HEK293 (cell line): ENCODE results near the gene MICU1.
A peak's percentile ranks its signal among the peaks of the same experiment; 100 is the strongest.

Source experiments
- BCL11A ChIP-seq: fragments of 450-650 bp; formaldehyde crosslinking; IDR thresholded peaks from 2 replicates; pipeline ENCODE4 v1.5.1; 2016; ENCODE audit warnings: low read depth, missing biosample characterization, missing genetic modification characterization
- HOXA7 ChIP-seq: sonication (generic); formaldehyde crosslinking; IDR thresholded peaks from 2 replicates; pipeline ENCODE4 v1.8.1; 2022; ENCODE audit warnings: missing genetic modification reagents, borderline replicate concordance
- REPIN1 ChIP-seq: fragments of 450-650 bp; formaldehyde crosslinking; IDR thresholded peaks from 2 replicates; pipeline ENCODE4 v1.5.1; 2017; ENCODE audit warnings: missing biosample characterization, missing genetic modification characterization, low read depth
- REST ChIP-seq: fragments of 450-650 bp; formaldehyde crosslinking; IDR thresholded peaks from 2 replicates; pipeline ENCODE4 v1.5.1; 2016; ENCODE audit warnings: missing biosample characterization, missing genetic modification characterization
- SALL2 ChIP-seq: fragments of 450-650 bp; formaldehyde crosslinking; IDR thresholded peaks from 2 replicates; pipeline ENCODE4 v1.5.0; 2017; ENCODE audit warnings: missing biosample characterization, mild to moderate bottlenecking, missing genetic modification characterization, borderline replicate concordance
- TCF7L2 ChIP-seq: IDR thresholded peaks from 2 replicates; pipeline ENCODE4 v1.6.1; 2011; ENCODE audit warnings: low read depth, mild to moderate bottlenecking, inconsistent platforms, low read length, moderate library complexity, borderline replicate concordance
- ZBTB11 ChIP-seq: fragments of 450-650 bp; formaldehyde crosslinking; conservative IDR thresholded peaks from 2 replicates; pipeline ENCODE4 v1.5.1; 2016; ENCODE audit warnings: low read depth, missing biosample characterization, missing genetic modification characterization
- ZBTB6 ChIP-seq: fragments of 450-650 bp; formaldehyde crosslinking; IDR thresholded peaks from 2 replicates; pipeline ENCODE4 v1.5.1; 2017; ENCODE audit warnings: missing biosample characterization, missing genetic modification characterization
- ZFP37 ChIP-seq: fragments of 450-650 bp; formaldehyde crosslinking; IDR thresholded peaks from 2 replicates; pipeline ENCODE4 v1.5.1; 2016; ENCODE audit warnings: missing biosample characterization, missing genetic modification characterization
- ZIC2 ChIP-seq: fragments of 450-650 bp; formaldehyde crosslinking; IDR thresholded peaks from 2 replicates; pipeline ENCODE4 v1.5.1; 2016; ENCODE audit warnings: missing biosample characterization, missing genetic modification characterization
- ZNF140 ChIP-seq: fragments of 450-650 bp; formaldehyde crosslinking; IDR thresholded peaks from 2 replicates; pipeline ENCODE4 v1.5.1; 2016; ENCODE audit warnings: missing biosample characterization, missing genetic modification characterization
- ZNF169 ChIP-seq: fragments of 450-650 bp; formaldehyde crosslinking; IDR thresholded peaks from 2 replicates; pipeline ENCODE4 v1.5.1; 2016; ENCODE audit warnings: missing biosample characterization, missing genetic modification characterization
- ZNF175 ChIP-seq: fragments of 450-650 bp; formaldehyde crosslinking; IDR thresholded peaks from 2 replicates; pipeline ENCODE4 v1.5.1; 2016; ENCODE audit warnings: missing biosample characterization, missing genetic modification characterization
- ZNF184 ChIP-seq: fragments of 450-650 bp; IDR thresholded peaks from 2 replicates; pipeline ENCODE4 v1.5.1; 2018; ENCODE audit warnings: missing biosample characterization, mild to moderate bottlenecking, missing genetic modification characterization
- ZNF202 ChIP-seq: fragments of 450-650 bp; formaldehyde crosslinking; IDR thresholded peaks from 2 replicates; pipeline ENCODE4 v1.5.1; 2016; ENCODE audit warnings: missing biosample characterization, missing genetic modification characterization, borderline replicate concordance
- ZNF501 ChIP-seq: fragments of 450-650 bp; formaldehyde crosslinking; IDR thresholded peaks from 2 replicates; pipeline ENCODE4 v1.5.1; 2016; ENCODE audit warnings: missing biosample characterization, missing genetic modification characterization
- ZNF530 ChIP-seq: fragments of 450-650 bp; formaldehyde crosslinking; IDR thresholded peaks from 2 replicates; pipeline ENCODE4 v1.5.1; 2016; ENCODE audit warnings: low read depth, missing biosample characterization, missing genetic modification characterization
- ZNF585B ChIP-seq: fragments of 450-650 bp; formaldehyde crosslinking; IDR thresholded peaks from 2 replicates; pipeline ENCODE4 v1.5.1; 2016; ENCODE audit warnings: missing biosample characterization, missing genetic modification characterization
- ZNF600 ChIP-seq: fragments of 450-650 bp; formaldehyde crosslinking; IDR thresholded peaks from 2 replicates; pipeline ENCODE4 v1.5.1; 2016; ENCODE audit warnings: missing biosample characterization, missing genetic modification characterization
- ZNF629 ChIP-seq: fragments of 450-650 bp; formaldehyde crosslinking; IDR thresholded peaks from 2 replicates; pipeline ENCODE4 v1.5.1; 2017; ENCODE audit warnings: missing biosample characterization, missing genetic modification characterization
- ZNF670 ChIP-seq: fragments of 450-650 bp; formaldehyde crosslinking; IDR thresholded peaks from 2 replicates; pipeline ENCODE4 v1.5.1; 2016; ENCODE audit warnings: missing biosample characterization, missing genetic modification characterization, low read depth
- ZNF777 ChIP-seq: fragments of 450-650 bp; formaldehyde crosslinking; IDR thresholded peaks from 2 replicates; pipeline ENCODE4 v1.5.1; 2017; ENCODE audit warnings: missing biosample characterization, missing genetic modification characterization, borderline replicate concordance
- ZNF837 ChIP-seq: fragments of 450-650 bp; formaldehyde crosslinking; IDR thresholded peaks from 2 replicates; pipeline ENCODE4 v1.5.1; 2016; ENCODE audit warnings: missing biosample characterization, missing genetic modification characterization
- ZSCAN30 ChIP-seq: fragments of 450-650 bp; IDR thresholded peaks from 2 replicates; pipeline ENCODE4 v1.5.1; 2018; ENCODE audit warnings: missing biosample characterization, mild to moderate bottlenecking, missing genetic modification characterization, moderate library complexity
- ZXDB ChIP-seq: fragments of 450-650 bp; formaldehyde crosslinking; IDR thresholded peaks from 2 replicates; pipeline ENCODE4 v1.5.1; 2016; ENCODE audit warnings: missing biosample characterization, missing genetic modification characterization
- TF ChIP-seq, protein P1 (sequence below): fragments of 450-650 bp; formaldehyde crosslinking; IDR thresholded peaks from 2 replicates; pipeline ENCODE4 v1.5.1; 2017; ENCODE audit warnings: missing biosample characterization, missing genetic modification characterization
- TF ChIP-seq, protein P2 (sequence below): fragments of 450-650 bp; formaldehyde crosslinking; IDR thresholded peaks from 2 replicates; pipeline ENCODE4 v1.5.1; 2016; ENCODE audit warnings: missing biosample characterization, missing genetic modification characterization, low read depth

MICU1 gene

DNA sequence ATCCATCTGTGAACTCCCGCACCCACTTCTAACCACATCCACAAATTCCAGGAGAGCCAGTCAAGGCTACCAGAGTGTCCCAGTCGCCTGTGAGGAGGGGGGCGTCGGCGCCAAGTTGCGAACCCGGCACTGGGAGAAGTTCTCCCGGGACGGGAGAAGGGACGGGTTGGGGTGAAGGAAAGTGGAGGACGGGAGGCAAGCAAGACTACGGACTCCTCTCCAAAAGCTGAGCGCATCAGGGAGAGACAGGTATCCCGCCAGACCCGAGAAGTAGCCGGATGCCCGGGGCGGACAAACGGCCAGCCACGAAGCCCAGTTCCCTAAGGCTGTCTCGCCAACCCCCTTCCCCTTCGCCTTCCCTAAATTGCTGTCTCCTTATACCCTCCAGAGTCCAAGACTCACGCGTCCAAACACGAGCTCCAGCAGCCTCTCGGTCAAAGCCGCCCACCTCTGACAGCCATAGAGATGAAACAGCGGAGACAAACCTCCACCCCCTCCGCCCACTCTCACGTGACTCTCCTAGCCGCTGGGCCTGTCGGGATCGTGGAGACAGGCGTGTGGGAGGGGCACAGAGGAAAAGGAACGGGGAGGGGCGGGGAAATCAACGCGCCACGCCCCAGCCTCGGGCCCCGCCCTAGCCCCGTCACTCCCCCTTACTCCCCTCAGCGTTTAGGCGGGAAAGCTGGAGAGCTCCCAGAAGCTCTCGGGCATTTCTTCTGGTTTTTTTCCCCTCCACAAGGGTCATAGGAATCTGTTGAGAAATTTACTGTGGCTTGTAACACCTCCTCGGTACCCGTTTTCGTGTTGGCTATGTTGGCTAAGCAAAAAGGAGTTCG, at the start of gene MICU1 (continued):
- TF ChIP-seq ZNF585B (tag by site-specific recombination) = no peak
- TF ChIP-seq ZXDB (tag by site-specific recombination) = peak; percentile 83
- TF ChIP-seq ZNF140 (tag by site-specific recombination) = no peak
- TF ChIP-seq, protein P1, sequence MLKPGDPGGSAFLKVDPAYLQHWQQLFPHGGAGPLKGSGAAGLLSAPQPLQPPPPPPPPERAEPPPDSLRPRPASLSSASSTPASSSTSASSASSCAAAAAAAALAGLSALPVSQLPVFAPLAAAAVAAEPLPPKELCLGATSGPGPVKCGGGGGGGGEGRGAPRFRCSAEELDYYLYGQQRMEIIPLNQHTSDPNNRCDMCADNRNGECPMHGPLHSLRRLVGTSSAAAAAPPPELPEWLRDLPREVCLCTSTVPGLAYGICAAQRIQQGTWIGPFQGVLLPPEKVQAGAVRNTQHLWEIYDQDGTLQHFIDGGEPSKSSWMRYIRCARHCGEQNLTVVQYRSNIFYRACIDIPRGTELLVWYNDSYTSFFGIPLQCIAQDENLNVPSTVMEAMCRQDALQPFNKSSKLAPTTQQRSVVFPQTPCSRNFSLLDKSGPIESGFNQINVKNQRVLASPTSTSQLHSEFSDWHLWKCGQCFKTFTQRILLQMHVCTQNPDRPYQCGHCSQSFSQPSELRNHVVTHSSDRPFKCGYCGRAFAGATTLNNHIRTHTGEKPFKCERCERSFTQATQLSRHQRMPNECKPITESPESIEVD = no peak
- TF ChIP-seq ZIC2 (tag by site-specific recombination) = no peak
- TF ChIP-seq ZSCAN30 = no peak
- TF ChIP-seq BCL11A (tag by site-specific recombination) = no peak
- peak; percentile 93 for TF ChIP-seq REST (tag by site-specific recombination)
- no peak for TF ChIP-seq HOXA7 (CRISPR knock-in tag)
- TF ChIP-seq, protein P2, sequence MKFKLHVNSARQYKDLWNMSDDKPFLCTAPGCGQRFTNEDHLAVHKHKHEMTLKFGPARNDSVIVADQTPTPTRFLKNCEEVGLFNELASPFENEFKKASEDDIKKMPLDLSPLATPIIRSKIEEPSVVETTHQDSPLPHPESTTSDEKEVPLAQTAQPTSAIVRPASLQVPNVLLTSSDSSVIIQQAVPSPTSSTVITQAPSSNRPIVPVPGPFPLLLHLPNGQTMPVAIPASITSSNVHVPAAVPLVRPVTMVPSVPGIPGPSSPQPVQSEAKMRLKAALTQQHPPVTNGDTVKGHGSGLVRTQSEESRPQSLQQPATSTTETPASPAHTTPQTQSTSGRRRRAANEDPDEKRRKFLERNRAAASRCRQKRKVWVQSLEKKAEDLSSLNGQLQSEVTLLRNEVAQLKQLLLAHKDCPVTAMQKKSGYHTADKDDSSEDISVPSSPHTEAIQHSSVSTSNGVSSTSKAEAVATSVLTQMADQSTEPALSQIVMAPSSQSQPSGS (tag by site-specific recombination) = no peak
- TF ChIP-seq REPIN1 (tag by site-specific recombination) = no peak
- TF ChIP-seq ZBTB6 (tag by site-specific recombination) = no peak
- TF ChIP-seq ZNF202 (tag by site-specific recombination) = no peak
- TF ChIP-seq ZNF501 (tag by site-specific recombination) = peak; percentile 71; the same call in 1 of the 2 replicates
- TF ChIP-seq ZNF600 (tag by site-specific recombination) = peak; percentile 60
- TF ChIP-seq TCF7L2 = no peak
- peak; percentile 70; the same call in 1 of the 2 replicates for TF ChIP-seq ZFP37 (tag by site-specific recombination)
- no peak for TF ChIP-seq SALL2 (tag by site-specific recombination)
- TF ChIP-seq ZNF670 (tag by site-specific recombination) = no peak
- TF ChIP-seq ZNF629 (tag by site-specific recombination) = peak; percentile 58
- TF ChIP-seq ZNF530 (tag by site-specific recombination) = no peak
- TF ChIP-seq ZNF169 (tag by site-specific recombination) = no peak
- TF ChIP-seq ZNF837 (tag by site-specific recombination) = no peak
- TF ChIP-seq ZNF175 (tag by site-specific recombination) = no peak
- no peak; the same call in 1 of the 2 replicates for TF ChIP-seq ZBTB11 (tag by site-specific recombination)
- TF ChIP-seq ZNF184 (tag by site-specific recombination) = no peak
- TF ChIP-seq ZNF777 = no peak
